MM.1S (cell line): ENCODE measurements around the gene ZBTB24.

Experiments used
- DNase-seq: peaks from one replicate; pipeline ENCODE4 v3.0.0-alpha.2; 2015
- H2AFZ ChIP-seq: fragments of 300-600 bp; sonication (generic); 2 replicates; pipeline ENCODE4 v1.6.0; 2016; ENCODE audit warnings: antibody characterized with exemption, low read length
- H3F3A ChIP-seq: fragments of 300-600 bp; sonication (generic); 2 replicates; pipeline ENCODE4 v1.6.1; 2016; ENCODE audit warnings: mild to moderate bottlenecking, antibody characterized with exemption, low read length, moderate library complexity, mixed read lengths; ENCODE audit not compliant: insufficient read depth
- H3K27ac ChIP-seq: fragments of 300-600 bp; sonication (generic); 2 replicates; pipeline ENCODE4 v1.5.1; 2016; ENCODE audit warnings: mild to moderate bottlenecking, low read length
- H3K27me3 ChIP-seq: fragments of 300-600 bp; sonication (generic); replicated peaks from 2 replicates; pipeline ENCODE4 v1.6.0; 2016; ENCODE audit warnings: low read length; ENCODE audit not compliant: insufficient read depth
- H3K36me3 ChIP-seq: fragments of 300-600 bp; sonication (generic); replicated peaks from 2 replicates; pipeline ENCODE4 v1.6.1; 2016; ENCODE audit warnings: mild to moderate bottlenecking, low read length, mixed read lengths; ENCODE audit not compliant: insufficient read depth
- H3K4me1 ChIP-seq: fragments of 300-600 bp; sonication (generic); 2 replicates; pipeline ENCODE4 v1.6.1; 2016; ENCODE audit warnings: low read length, mixed read lengths
- H3K4me2 ChIP-seq: fragments of 300-600 bp; sonication (generic); 2 replicates; pipeline ENCODE4 v1.6.0; 2016; ENCODE audit warnings: low read depth, low read length
- H3K4me3 ChIP-seq: fragments of 300-600 bp; sonication (generic); 2 replicates; pipeline ENCODE4 v1.5.1; 2016; ENCODE audit warnings: low read length, mixed read lengths
- H3K79me2 ChIP-seq: fragments of 300-600 bp; sonication (generic); 2 replicates; pipeline ENCODE4 v1.6.1; 2016; ENCODE audit warnings: mixed run types, low read length, mixed read lengths
- H3K9ac ChIP-seq: fragments of 300-600 bp; sonication (generic); 2 replicates; pipeline ENCODE4 v1.6.1; 2016; ENCODE audit warnings: low read length, mixed read lengths
- H3K9me2 ChIP-seq: fragments of 300-600 bp; sonication (generic); replicated peaks from 2 replicates; pipeline ENCODE4 v1.6.1; 2016; ENCODE audit warnings: mild to moderate bottlenecking, low read length, mixed read lengths; ENCODE audit not compliant: insufficient read depth
- H3K9me3 ChIP-seq: fragments of 300-600 bp; sonication (generic); replicated peaks from 2 replicates; pipeline ENCODE4 v1.6.1; 2016; ENCODE audit warnings: mild to moderate bottlenecking, low read length, mixed read lengths; ENCODE audit not compliant: insufficient read depth
- H4K20me1 ChIP-seq: fragments of 300-600 bp; sonication (generic); 2 replicates; pipeline ENCODE4 v1.6.1; 2016; ENCODE audit warnings: mild to moderate bottlenecking, low read length, moderate library complexity, mixed read lengths; ENCODE audit not compliant: insufficient read depth
- CTCF ChIP-seq: fragments of 300-600 bp; sonication (generic); IDR thresholded peaks from 2 replicates; pipeline ENCODE4 v1.5.1; 2016; ENCODE audit warnings: antibody characterized with exemption, low read length, mixed read lengths
- EZH2 ChIP-seq: fragments of 300-600 bp; sonication (generic); optimal IDR thresholded peaks from 2 replicates; pipeline ENCODE3; 2017; ENCODE audit warnings: low read depth, mild to moderate bottlenecking, antibody characterized with exemption, low read length, mixed read lengths
- EZH2phosphoT487 ChIP-seq: fragments of 300-600 bp; sonication (generic); IDR thresholded peaks from 2 replicates; pipeline ENCODE4 v1.6.1; 2018; ENCODE audit warnings: antibody characterized with exemption, low read length

ZBTB24 gene

GRCh38 chr6:109490713-109491112, 7.7 kb upstream of the ZBTB24 start:
- peak overlapping the region; percentile 14; the same call in 1 of the 2 replicates for H3K27ac ChIP-seq

GRCh38 chr6:109488001-109488400, 5.0 kb upstream of the ZBTB24 start:
- Histone ChIP-seq H3K9ac (no peak overlapping the region), H3K9me3 (no peaks in the 10 kb centered on the region), H3K4me1 (peaks cover 17% of the 10 kb centered on the region), H3K36me3 (no peaks in the 10 kb centered on the region), H3F3A (0 out of 2 replicates have a peak, but pooled peaks cover 4% of the 10 kb centered on the region), H2AFZ (no peak overlapping the region), H3K9me2 (no peaks in the 10 kb centered on the region), H3K27me3 (no peaks in the 10 kb centered on the region), H3K27ac (no peak overlapping the region), H3K4me3 (no peak overlapping the region), H4K20me1 (no peaks in the 10 kb centered on the region), H3K79me2 (no peaks in the 10 kb centered on the region), H3K4me2 (no peak overlapping the region)
- TF ChIP-seq EZH2 (no peak), CTCF (no peak), EZH2phosphoT487 (no peak)
- DNase-seq = no peak

More at GRCh38 chr6:109490713-109491112, 7.7 kb upstream of the ZBTB24 start:
- H3K27me3 ChIP-seq = no peaks in the 10 kb centered on the region
- H3K4me1 ChIP-seq = peaks cover 17% of the 10 kb centered on the region
- H4K20me1 ChIP-seq = no peaks in the 10 kb centered on the region
- H2AFZ ChIP-seq = peak overlapping the region; percentile 7; the same call in 1 of the 2 replicates
- H3F3A ChIP-seq = 0 out of 2 replicates have a peak, but pooled peaks cover 4% of the 10 kb centered on the region
- peak overlapping the region; percentile 18 for H3K4me2 ChIP-seq
- no peak for DNase-seq
- no peaks in the 10 kb centered on the region for H3K9me2 ChIP-seq
- H3K9me3 ChIP-seq = no peaks in the 10 kb centered on the region
- H3K9ac ChIP-seq = no peak overlapping the region
- no peak overlapping the region for H3K4me3 ChIP-seq
- H3K79me2 ChIP-seq = no peaks in the 10 kb centered on the region
- no peak for TF ChIP-seq EZH2phosphoT487
- TF ChIP-seq CTCF = no peak
- no peak for TF ChIP-seq EZH2
- H3K36me3 ChIP-seq = no peaks in the 10 kb centered on the region

GRCh38 chr6:109486068-109486467, 3.0 kb upstream of the ZBTB24 start:
- Histone ChIP-seq H3K79me2 (peaks cover 18% of the 10 kb centered on the region), H3F3A (peaks cover 4% of the 10 kb centered on the region; the same call in 1 of the 2 replicates), H3K36me3 (peaks cover 3% of the 10 kb centered on the region; the same call in 1 of the 2 replicates), H3K9me2 (no peaks in the 10 kb centered on the region), H3K27me3 (no peaks in the 10 kb centered on the region), H3K9ac (no peak overlapping the region), H3K9me3 (no peaks in the 10 kb centered on the region), H3K27ac (no peak overlapping the region), H3K4me1 (peaks cover 13% of the 10 kb centered on the region), H2AFZ (no peak overlapping the region), H4K20me1 (no peaks in the 10 kb centered on the region), H3K4me2 (no peak overlapping the region), H3K4me3 (no peak overlapping the region)
- TF ChIP-seq CTCF (no peak), EZH2phosphoT487 (no peak), EZH2 (no peak)
- DNase-seq = no peak
